ENCODE measurements around the gene CNPPD1.

CNPPD1 gene

DNA sequence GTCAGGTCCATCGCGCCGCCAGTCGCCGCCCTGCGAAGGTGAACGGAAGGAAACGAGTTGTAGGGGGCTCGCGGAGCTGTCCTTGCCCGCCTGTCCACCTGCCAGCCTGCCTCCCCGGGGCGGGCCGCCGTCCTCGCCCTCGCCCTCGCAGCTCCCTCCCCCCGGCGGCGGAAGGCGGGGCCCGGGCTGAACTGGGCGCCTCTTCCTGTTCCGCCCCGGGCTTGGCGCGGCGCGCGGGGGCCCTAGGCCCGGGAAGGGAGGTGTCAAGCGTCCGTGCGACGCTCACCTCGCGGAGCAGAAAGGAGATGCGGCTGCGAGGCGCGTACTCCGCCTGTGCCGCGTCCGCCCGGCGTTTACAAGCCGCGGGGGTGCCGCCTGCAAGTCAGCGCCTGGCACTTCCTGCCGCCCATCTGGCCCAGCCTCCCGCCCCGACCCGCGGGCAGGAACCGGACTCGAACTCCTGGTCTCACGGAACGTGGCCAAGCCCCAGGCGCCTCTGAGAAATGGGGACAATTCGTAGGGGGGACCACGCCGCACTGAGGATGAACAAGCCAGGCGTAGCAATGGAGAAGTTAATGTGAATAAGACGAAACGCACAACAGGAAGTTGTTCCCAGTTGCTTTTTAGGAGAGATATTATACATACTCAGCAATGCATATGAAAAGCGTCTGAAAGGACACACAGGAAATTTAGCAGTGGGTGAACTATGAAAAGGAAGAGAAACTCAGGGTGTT, at the start of gene CNPPD1:
CNPPD1 (minus strand) TSS at position 108 of the 734 bp plus-strand sequence; CDS start at position 11, 97 bp downstream.
- DNase-seq, result peak in 1 of 2 experiments; percentile 29

- DNase-seq, result no peak
Observed at GRCh38 chr2:219225350-219225749, 48.6 kb upstream of the CNPPD1 start.

GRCh38 chr2:219223831-219224610, 47.3 kb upstream of the CNPPD1 start:
- DNase-seq, result no peak

DNA sequence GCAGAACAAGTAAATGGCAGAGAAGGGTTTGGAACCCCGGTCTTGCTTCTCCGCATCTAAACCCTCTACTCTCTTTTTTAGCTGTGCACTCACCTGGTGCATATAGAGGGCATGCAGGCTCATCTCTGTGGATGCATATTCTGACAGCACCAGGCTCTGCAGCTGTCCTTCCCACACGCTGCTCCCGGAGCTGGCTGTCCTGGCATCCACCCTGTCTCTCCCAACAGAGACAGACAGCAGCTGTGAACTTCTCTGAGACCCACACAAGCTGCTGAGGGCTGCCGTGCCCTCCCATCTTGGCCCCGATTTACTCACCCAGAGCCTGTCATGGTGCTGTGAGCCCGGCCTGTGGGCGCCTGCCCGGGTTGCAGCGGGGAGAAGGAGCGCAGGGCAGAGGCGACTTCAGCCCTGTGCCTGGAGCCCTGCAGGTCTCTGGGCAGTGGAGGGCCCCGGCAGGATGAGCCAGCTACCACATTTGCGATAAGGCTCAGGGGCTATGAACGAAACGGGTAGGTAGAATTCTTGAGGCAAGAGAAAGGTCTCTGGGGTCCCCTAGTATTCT, 45.3 kb upstream of the CNPPD1 start:
- no peak for DNase-seq

GRCh38 chr2:219220652-219221402, 44.1 kb upstream of the CNPPD1 start:
- no peak for DNase-seq

- DNase-seq, result no peak
Observed at GRCh38 chr2:219219784-219220532, 43.2 kb upstream of the CNPPD1 start.

- DNase-seq, result peak; percentile 69 to 77
Observed at GRCh38 chr2:219218732-219219701, 42.3 kb upstream of the CNPPD1 start, which contains the start of gene ABCB6. TSS of gene ABCB6 (minus strand) at chr2:219218958. CDS start at chr2:219218673, 285 bp downstream.

GRCh38 chr2:219218217-219218731, 41.5 kb upstream of the CNPPD1 start:
- no peak for DNase-seq

- DNase-seq, result no peak
Observed at GRCh38 chr2:219216535-219216915, 39.8 kb upstream of the CNPPD1 start.

- no peak for DNase-seq
Observed at GRCh38 chr2:219215871-219216534, 39.3 kb upstream of the CNPPD1 start.

DNA sequence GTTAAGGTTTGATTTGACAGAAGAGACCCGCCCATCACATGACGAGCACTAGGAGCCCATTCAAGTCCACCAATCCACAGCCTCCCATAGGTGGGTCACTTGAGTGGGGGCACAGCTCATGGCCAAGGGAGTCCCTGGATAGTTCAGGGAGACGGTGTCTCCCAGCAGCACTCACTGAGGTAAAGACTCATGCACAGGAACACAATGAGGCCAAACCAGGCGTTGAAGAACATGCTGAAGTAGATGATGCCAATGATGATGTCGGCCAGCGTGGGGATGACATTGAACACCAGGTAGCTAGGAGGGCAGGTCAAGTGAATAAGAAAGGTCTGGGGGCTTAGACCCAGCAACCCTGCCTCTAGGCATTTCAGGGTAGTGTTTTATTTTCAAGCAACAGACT, 38.1 kb upstream of the CNPPD1 start:
- no peak for DNase-seq

DNA sequence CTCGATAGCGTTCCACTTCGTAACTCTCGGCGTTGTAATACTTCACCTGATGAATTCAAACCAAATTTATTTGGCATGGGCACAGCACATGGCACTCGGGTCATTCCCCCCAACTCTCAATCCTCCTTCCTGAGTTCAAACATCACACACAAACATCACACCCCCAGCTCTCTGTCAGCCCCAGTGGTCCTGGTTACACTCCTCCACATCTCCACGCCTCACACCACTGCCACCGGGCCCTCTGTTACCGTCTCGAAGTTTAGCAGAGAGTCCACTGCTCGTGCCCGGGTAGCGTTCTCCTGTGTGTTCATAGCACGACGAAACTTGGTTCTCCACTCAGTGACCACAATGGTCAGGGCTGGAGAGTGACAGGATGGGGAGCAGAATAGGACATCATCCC, 37.4 kb upstream of the CNPPD1 start:
- DNase-seq, result no peak

DNA sequence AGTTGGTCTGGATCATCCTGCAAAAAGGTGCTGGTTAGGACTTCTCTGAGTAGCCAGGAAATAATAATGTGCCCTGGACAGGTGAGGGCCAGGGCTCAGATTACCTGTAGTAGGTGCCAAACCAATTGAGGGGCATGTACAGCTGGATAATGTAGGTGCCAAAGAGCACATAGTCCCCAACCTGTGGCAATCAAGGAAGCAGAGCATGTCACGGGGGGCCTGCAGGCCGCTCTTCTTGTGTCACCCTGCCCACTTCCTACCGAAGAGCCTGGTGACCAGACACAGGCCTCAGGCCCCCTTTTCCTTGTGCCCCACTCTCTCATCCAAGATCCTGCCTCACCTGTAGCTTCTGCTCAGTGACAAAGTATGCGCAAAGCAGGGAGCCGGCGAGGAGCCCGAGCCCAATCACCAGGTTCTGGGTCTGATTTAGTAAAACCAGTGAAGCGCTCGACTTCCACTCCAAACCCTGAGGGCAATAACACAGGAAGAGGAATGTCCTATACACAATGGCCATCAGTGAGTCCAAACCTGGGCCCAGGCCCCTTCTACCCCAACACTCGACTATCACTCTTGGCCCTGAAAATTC, 36.9 kb upstream of the CNPPD1 start:
- DNase-seq, result no peak

GRCh38 chr2:219213026-219213415, 36.3 kb upstream of the CNPPD1 start:
- DNase-seq, result no peak

DNA sequence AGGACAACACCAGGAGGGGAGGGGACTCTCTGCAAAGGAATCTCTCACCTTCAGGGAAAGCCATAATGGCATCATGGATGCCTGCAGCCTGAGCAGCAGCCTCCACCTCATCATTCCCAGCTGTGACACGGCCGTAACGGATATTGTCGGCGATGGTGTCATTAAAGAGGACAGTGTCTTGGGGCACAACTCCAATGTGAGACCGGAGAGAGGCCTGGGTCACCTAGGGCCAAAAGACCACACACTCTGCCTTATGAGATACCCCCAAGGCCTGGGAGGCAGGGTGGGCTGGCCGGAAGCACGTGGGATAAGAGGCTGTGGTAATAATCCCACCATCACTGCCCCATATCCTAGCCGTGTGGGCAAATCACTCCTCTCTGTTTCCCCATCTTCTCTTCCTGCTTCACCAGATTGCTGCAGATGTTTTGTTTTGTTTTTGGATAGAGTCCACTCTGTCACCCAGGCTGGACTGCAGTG, 34.2 kb upstream of the CNPPD1 start:
- no peak for DNase-seq

GRCh38 chr2:219210196-219210885, 33.6 kb upstream of the CNPPD1 start:
- DNase-seq, result no peak

DNA sequence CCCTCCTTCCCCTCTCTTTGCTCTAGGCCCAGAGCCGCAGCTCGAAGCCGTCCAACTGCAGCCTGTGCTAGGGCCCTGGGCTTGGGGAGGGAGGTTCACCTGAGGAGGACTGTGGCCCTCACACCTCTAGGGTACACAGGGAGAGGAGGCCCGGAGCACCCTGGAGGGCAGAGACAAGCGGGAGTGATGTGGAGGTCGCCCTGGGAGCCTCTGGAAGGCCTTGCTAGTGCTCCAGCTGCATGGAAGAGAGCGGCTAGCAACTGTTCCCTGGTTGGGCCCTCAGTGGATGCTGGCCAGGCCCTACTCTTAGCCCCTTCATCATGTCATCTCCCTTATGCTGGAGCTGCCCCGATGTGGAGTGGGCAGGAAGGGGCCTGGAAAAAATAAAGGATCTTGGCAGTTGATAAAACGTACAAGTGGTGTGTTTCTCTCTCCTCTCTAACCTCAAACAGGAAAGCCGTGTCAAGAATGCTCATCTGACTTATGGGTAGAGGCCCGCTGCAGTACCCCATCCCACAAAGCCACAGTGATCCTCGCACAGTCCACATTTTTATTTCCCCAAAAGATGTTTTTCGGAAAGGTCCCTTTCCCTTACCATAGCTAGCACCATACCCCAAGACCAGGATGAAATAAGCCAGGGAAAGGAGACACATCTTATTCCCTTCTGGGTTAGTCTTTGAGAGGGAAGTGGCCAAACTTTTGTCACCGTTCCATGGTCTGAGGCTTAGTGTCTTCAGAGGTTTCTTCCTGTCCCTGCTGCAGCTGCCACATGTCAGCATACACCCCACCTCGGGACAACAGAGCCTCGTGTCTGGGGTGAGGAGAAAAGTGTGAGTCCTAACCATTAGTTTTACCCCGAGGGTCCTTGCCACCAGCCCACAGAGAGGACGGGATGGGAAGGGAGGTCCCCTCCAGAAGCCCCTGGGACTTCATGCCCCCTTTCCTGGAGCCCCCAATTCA, 32.8 kb upstream of the CNPPD1 start:
- DNase-seq, result no peak
